HG03097 (cell line): Measurements from ENCODE around the gene THSD8.

Experiments
- ATAC-seq: cut with Tn5 transposase; IDR thresholded peaks from one replicate; pipeline ENCODE4 v1.9.1; 2021; ENCODE audit not compliant: unreplicated experiment, low FRiP score

Gene THSD8

GRCh38 chr19:12779162-12779993 is 22.5 kb upstream of the THSD8 start:
- no peak for ATAC-seq

- ATAC-seq, result no peak
Observed at GRCh38 chr19:12782174-12782423, 19.8 kb upstream of the THSD8 start.

DNA sequence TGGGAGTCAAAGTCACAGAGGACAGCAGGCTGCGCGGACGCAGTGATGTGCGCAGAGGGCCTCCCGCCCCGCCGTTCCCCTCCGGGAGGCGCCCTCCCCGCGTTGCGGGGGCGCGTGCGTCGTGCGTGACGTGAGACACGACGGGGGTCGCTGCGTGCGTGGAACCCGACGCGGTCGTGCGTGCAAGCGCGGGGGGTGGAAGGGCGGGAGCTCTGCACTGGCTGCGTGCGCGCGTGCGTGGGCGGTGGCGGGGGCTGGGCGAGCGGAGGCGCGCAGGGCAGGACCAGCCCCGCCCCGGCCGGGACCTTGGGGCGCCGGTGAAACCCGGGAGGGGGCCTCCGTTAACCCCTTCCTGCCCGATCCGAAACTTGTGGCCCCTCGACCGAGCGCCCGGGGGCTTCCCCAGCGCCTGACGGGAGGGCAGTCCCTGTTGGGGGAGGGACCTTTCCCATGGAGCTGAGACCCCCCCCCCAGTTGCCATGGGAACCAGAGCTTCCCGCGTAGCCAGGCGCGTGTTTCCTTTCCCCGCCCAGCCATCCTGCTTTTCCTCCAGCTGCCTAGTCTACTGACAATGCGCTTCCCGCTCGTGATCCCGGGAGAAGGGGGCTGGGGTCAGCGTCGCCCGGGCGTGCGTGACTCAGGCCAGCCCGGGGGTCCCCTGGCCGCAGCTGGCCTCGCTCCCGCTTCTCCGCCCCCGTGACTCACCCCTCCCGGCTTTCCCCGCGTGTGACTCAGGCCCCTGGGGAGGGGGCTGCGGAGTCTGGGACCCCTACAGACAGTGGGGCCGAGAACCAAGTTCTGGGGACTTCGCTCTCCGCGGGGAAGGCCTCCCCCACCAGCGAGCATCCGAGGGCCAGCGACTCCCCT is 19.2 kb upstream of the THSD8 start:
- ATAC-seq, result no peak

DNA sequence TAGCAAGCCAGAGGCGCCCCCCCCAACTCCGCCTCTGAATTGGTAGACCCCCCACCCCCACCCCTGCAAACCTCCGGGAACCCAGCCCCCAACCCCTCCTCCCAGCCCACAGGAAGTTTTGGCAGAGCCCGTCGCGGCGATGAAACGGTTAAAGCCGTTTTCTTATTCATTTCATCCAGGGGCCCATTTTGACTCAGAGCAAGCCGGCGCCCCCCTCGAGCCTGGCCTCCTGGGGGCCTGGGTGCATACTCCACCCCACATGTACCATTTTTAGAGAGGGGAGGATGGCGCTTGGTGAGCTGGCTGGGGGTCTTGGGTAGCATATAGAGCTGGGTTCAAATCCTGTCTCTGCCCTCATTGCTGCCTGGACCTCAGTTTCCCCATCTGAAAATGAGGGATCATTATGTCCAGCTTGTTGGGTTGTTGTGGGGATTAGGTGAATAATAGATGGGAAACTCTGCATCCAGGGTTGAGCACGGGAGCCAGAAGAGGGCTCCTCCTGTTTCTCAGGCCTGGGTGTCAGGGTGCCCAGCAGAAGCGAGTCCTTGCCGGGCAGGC is 18.5 kb upstream of the THSD8 start:
- no peak for ATAC-seq

- no peak for ATAC-seq
Observed at GRCh38 chr19:12783849-12784393, 17.9 kb upstream of the THSD8 start.

- no peak for ATAC-seq
Observed at GRCh38 chr19:12784394-12784870, 17.4 kb upstream of the THSD8 start.

- no peak for ATAC-seq
Observed at GRCh38 chr19:12784871-12785430, 16.9 kb upstream of the THSD8 start.

GRCh38 chr19:12785431-12786031 is 16.3 kb upstream of the THSD8 start:
- ATAC-seq, result no peak

DNA sequence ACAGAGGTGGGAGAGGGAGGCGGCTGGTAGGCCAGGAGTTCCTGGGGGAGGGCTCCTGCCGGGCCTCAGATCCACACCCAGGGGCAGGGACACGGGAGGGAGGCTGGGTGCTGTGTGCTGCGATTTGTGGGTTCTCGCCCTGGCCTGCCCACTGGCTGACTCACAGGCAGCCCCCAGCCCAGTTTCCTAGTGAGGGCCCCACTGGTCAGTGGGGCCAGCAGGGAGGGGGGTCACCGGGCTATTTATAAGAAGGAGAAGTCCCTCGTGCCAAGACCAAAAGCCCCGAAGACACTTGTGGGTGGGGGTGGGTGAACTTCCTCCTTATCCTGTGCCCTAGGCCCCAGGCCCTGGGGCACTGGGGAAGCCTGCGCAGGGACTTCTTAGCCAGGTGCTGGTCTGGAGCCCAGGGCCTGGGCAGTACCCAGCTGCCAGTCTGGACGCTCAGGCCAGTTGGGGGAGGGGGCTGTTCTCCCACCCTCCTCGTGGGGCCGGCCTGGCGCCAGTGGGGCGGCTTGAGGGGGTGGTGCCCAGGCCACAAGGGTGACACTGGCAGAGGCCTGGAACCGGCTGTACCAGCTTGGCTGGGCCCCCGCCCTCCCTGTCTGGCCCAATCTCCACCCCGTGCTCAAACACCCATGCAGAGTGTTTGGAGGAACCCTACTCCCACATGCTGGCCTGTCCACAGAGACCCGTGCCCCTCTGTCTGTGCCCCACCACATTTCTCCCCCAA is 15.6 kb upstream of the THSD8 start:
- ATAC-seq, result no peak

DNA sequence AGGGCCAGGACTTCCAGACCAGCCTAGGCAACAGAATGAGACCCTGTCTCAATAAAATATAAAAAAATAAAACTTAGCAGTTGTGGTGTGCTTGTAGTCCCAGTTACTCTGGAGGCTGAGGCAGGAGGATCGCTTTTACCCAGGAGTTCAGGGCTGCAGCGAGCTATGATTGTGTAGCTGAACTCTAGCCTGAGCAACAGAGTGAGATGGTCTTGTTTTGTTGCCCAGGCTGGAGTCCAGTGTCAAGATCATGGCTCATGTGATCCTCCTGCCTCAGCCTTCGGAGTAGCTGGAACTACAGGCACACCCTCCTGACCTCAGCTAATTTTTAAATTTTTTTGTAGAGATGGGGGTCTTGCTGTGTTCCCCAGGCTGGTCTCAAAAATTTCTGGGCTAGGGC is 14.9 kb upstream of the THSD8 start:
- no peak for ATAC-seq

DNA sequence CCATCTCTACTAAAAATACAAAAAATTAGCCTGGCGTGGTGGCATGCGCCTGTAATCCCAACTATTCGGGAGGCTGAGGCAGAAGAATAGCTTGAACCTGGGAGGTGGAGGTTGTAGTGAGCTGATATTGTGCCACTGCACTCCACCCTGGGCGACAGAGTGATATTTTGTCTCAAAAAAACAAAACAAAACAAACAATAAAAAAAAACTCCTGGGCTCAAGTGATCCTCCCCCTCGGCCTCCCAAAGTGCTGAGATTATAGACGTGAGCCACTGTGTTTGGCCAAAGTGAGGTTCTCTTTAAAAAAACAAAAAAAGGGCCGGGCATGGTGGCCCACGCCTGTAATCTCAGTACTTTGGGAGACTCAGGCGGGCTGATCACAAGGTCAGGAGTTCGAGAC is 14.4 kb upstream of the THSD8 start:
- no peak for ATAC-seq

DNA sequence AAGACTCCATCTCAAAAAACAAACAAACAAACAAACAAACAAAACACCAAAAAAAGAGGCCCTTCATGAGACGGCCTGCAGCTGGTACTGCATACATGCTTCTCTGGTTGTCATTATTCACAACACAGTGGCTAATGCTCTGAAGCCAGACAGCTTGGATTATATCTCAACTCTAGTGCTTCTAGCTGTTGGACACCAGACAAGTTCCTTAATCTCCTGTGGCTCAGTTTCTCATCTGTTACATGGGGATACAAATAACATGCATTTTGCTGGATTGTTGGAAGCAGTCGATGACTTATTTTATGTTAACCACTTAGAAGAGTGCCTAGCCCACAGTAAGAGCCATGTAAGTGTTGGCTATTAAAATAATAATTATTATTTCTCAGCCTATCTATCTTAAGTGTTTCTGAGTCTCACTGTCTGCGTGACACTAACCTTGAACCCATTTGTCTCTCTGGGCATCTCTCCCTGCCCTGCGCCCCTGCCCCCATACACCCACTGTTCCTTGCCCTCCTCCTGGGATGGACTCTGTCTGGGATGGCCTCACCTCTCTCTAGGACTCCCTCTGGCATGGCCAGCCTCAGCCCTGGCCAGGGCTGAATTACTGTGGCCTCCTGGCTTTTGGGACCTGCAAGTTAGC is 13.7 kb upstream of the THSD8 start:
- no peak for ATAC-seq

DNA sequence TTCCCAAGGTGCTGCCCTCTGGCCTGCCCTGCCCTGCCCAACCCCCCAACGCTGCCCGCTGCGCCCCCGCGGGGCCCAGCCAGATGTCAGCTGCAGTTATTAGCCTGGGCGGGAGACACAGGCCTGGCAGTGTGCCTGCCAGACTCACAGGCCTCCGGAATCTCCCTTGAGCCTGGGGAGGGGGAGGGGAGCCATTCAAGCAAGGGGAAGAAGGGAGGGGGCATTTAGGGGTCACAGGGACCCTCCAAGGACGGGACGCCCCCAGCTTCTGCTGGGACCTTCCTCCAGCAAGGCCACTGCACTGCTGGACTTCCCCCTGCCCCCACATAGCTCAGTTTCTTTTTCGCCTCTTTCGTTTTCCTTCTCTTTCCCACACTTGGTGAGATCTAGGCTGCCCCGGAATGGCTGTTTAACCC is 13.2 kb upstream of the THSD8 start:
- ATAC-seq, result no peak

GRCh38 chr19:12789098-12789903 is 12.6 kb upstream of the THSD8 start:
- ATAC-seq, result no peak

DNA sequence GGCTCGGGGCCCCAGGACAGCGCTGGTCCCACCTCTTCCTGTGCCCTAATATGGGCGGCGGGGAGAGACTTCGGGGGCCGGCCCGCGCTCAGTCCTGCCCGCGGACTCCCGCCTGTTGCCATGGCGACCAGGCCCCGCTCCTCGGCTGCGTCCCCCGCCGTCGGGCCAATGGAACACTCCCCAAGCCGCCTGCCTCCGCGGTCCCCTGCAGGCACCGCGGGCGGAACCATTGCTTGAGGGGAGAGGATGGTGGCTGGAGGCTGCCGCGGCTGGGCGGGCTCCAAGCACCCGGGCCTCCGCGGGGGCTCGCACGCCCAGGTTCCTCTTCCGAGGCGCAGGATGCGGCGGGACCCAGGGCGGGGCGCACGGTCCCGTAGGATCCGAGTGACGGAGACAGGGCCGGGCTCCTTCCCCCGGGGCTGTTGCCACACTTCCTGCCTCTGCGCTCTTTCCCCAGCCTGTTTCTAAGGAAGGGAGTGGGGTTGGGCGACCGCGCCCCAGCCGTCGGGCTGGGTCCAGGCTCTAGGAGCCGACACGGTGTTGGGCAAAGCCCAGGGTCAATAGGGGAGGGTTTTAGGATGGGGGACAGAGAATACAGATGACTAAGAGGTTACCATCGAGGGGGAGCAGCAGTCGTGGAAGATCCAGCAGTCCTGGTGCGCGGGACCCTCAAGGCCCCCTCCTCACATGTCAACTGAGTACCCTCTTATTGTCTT is 11.8 kb upstream of the THSD8 start:
- peak; percentile 29 for ATAC-seq

GRCh38 chr19:12790628-12791344 is 11.1 kb upstream of the THSD8 start:
- ATAC-seq, result no peak

- peak; percentile 32 for ATAC-seq
Observed at GRCh38 chr19:12791345-12792050, 10.4 kb upstream of the THSD8 start, which contains the start of gene JUNB. Gene JUNB (plus strand): TSS chr19:12791486. CDS start chr19:12791772, 286 bp downstream.
